Testis (tissue), 2 donors: ENCODE results near the gene PIK3CB.

Experiments
- CTCF ChIP-seq, 3 experiments: fragments of 450-650 bp in 2 of 3; fragments of 200-600 bp in 1 of 3; sonication (generic) in 1 of 3; IDR thresholded peaks; one replicate each; pipeline ENCODE4 v1.5.1; 2016 to 2019; ENCODE audit warnings: antibody characterized with exemption in 3 of 3, mild to moderate bottlenecking in 2 of 3, moderate library complexity in 1 of 3
- POLR2A ChIP-seq: fragments of 450-650 bp; IDR thresholded peaks from one replicate; pipeline ENCODE4 v1.6.1; 2017; ENCODE audit warnings: antibody characterized with exemption, mild to moderate bottlenecking, moderate library complexity

GRCh38 chr3:138835397-138835757 lies 649 bp upstream of the PIK3CB start:
- TF ChIP-seq CTCF (IDR thresholded peaks at IDR 0.05) (no peak), POLR2A (no peak)
